Measurements from ENCODE around the gene SLC17A7.

SLC17A7 gene

DNA sequence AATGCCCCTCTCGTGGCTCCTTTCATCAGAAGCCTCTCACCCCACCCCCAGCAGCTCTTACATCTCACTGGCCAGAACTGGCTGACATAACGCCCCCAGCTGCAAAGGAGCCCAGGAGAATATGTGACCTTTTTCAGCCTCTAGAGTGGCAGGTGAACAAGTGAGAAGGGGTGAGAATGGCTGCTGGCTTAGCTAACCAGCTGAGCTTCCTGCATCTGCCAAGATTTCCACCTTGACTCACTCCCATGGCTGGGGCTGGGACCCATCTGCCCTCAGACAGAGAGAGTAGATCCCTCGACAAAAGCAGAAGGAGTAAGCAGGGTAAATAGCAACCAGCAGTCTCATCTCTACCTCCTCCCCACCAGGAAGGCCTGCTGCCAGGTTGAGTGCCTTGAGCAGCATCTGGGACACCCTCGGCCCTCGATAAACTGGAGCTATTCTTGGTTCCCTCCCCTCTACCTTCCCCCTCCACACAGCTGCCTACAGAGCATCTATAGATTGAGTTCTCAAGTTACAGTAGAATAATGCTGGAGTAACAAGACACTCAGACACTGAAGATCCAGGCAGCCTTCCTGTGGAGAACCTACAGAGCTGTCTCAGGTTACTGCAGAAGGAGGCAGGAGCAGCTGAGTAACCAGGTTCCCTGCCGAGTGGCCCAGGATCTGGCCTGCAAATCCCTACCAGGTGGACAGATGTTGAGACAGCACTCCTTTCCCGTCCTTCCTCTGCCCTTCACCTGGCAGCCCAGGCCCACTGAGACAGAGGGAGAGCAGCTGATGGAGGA is 37.7 kb downstream of the SLC17A7 start:
- peak; percentile 85 for DNase-seq

GRCh38 chr19:49400029-49400428 is 41.3 kb downstream of the SLC17A7 start:
- no peak for DNase-seq

GRCh38 chr19:49398931-49399330 is 42.4 kb downstream of the SLC17A7 start:
- no peak for DNase-seq

- no peak for DNase-seq
Measured at GRCh38 chr19:49398001-49398615, 43.2 kb downstream of the SLC17A7 start.

- no peak for DNase-seq
Measured at GRCh38 chr19:49396738-49397505, 44.4 kb downstream of the SLC17A7 start.

DNA sequence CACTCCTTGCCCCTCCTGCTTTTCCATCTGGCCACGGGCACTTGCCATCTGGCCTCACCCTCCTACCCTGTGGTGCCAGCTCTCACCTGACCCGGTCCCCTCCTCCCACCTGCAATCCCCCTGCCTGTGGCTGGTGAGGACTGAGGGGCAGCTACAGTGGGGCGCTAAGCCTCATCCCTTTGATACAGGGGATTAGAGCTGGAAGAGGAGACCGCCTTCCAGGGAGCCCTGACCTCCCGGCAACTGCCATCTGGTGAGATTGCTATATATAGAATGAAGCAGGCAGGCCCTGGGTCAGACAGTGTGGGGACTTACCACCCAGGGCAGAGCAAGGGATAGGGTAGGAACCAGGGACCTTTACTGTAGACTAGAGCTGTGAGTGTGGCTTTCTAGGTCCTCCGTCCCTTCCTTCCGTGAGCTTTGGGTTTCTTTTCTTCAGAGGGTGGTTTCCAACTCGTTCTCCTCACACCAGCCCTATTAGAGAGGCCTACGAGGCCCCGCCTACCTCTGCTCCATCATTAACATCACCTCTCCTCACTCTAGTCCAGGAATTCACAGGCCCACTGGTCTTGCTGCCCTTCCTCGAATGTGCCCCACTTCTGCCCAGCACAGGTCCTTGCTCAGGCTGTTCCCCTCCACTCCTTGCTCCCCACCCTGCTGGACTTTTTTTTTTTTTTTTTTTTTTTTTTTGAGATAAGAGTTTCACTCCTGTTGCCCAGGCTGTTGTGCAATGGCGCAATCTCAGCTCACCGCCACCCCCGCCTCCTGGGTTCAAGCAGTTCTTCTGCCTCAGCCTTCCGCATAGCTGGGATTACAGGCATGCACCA is 45.5 kb downstream of the SLC17A7 start:
- DNase-seq, result no peak

GRCh38 chr19:49393881-49394280 is 47.4 kb downstream of the SLC17A7 start:
- DNase-seq, result no peak

DNA sequence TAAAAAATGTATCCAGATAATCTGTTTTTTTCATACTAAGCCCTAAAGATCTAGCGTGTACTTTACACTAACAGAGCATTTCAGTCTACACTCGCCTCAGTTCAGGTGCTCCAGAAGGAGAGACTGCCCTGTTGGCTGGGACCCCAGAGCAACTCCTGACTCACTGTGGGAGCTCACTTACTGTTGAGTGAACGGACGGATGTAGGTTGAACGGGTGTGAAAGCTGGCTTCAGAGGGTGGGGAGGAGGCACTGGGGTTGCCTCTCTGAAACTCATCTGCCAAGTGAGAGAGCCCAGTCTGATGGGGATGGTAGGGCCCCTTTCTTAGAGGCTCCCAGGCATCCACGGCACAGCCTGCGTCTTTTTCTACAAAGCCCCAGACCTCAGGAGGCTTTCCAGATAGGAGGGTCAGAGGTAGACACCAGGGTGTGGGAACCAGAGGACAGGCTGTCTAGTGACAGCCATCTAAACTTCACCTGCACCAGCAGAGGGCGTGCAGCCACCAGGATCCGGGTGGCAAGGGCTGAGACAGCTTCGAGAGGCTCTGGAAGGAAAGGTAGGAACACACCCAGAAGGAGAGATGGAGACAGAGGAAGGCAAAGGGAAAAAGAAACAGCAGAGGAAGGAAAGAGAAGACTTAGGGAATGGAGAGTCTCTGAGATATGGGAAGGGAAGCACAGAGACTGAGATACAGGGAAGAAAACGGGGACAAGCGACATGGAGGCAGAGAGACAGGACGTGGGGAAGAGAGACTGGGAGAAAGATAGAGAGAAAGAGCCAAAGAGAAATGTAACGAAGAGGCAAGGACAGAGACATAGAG is 49.5 kb downstream of the SLC17A7 start:
- peak; percentile 88 for DNase-seq

DNA sequence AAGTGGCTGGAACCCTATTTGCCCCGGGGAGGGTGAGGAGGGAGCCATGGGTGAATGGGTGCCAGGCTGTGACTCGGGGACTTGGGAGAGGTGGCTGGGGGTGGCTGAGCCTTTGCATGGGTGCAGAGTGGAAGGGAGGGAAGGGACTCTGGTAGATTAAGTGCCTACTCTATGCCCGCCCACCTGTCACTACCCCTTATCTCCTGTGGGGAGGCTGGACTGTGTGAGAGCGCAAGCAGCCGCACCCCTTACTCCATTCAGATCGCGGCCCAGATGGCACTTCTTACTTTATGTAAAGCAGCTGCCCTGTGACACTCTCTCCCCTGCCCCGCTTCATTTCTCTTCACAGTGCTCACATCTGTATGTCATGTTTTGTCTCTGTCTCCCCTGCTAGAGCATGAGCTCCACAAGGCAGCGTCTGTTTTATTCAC is 50.4 kb downstream of the SLC17A7 start:
- DNase-seq, result peak; percentile 62

- peak; percentile 62 for DNase-seq
Measured at GRCh38 chr19:49390131-49390928, 51.0 kb downstream of the SLC17A7 start.

DNA sequence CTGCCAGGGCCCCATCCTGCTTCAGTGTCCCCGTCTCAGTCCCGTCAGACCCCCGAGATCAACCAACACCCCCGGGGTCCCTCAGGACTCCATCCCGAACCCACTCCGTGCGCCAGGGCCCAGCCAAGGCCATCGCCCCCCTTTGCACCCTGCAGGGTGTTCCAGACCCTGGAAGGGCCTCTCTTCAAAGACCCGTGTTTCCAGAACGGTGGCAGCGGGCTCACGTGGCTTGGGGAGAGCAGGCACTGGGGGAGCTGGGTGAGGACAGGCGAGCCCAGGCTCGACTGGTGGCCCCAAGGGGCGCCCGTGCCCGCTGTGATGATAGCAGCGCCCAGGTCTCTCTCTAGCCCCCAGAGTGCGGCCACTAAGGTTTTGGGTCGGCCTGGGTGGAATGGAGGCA is 51.9 kb downstream of the SLC17A7 start:
- DNase-seq, result no peak

DNA sequence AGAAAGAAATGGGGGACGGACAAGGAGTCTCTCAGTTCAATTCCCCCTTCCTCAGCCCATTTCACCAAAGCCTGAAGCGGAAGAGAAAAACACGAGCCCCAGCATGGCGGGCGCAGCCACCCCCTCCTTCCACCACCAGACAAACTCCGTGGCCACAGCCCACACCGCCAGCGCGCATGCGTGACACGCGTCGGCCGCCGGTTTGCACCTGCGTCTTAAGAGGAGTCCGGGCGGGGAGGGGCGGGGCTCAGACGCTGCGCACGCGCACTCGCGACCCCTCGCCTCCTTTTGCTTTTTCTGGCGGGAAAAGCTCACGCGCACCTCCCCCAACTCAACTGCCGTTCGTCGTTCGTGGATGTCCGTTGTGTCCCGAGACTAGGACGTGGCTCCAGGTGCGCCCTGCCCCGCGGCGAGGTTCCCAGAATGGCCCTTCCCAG is 53.4 kb downstream of the SLC17A7 start, which contains the start of gene KASH5:
Gene KASH5, plus strand, starts transcription at position 314 of the 437 bp plus-strand sequence. CDS start 2,635 bp downstream, outside the sequence.
- DNase-seq, result peak; percentile 88

DNA sequence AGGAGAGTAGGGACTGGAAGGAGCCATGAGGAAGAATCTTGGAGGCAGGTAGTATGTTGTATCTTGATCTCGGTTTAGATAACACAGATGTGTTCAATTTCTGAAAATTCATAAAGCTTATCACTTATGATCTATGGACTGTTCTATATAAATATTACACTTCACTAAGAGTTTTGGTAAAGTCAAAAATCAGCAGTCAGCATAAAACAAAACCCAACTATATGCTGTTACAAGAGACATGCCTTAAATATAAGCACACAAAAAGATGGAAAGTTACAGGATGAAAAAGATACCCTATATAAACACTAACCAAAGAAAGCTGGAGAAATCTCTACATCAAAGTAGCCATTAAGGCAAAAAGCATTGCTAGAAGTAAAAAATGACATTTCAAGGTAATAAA is 57.7 kb downstream of the SLC17A7 start:
- no peak for DNase-seq

GRCh38 chr19:49382639-49383038 is 58.7 kb downstream of the SLC17A7 start:
- DNase-seq, result no peak

DNA sequence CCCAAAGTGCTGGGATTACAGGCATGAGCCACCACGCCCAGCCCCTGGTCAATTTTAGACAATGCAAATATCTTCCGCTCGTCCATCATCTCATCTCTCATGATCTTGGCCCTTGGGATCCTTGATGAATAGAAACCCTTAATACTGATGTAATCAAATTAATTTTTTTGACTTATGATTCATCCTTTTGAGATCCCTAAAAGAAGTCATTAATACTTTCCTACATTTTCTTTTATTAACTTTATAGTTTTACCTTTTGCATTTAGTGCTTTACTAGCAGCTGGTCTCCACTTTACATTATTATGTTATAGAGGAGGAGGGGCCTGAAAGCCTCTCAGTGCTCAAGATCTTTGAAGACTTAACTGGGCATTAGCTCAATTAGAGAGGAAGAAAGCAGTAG is 60.9 kb downstream of the SLC17A7 start:
- DNase-seq, result no peak
